Muscle layer of duodenum (tissue), 2 donors: ENCODE data around the gene OR7C1.
"Not testable (repeated sequence)": the region's sequence is repeated elsewhere in the genome, so short reads cannot be mapped to it uniquely, and the experiment has no call there.

Source experiments
- H3K27ac ChIP-seq: one replicate; pipeline ENCODE4 v1.7.0; 2013; ENCODE audit warnings: mild to moderate bottlenecking, low read length
- H3K27me3 ChIP-seq: one replicate; pipeline ENCODE4 v1.7.0; 2013; ENCODE audit warnings: low read depth, mild to moderate bottlenecking, control low read depth, low read length
- H3K36me3 ChIP-seq, 2 donors: one replicate each; pipeline ENCODE4 v1.7.0; 2013; ENCODE audit warnings: low read length in 2 of 2, control low read depth in 1 of 2, mild to moderate bottlenecking in 1 of 2; ENCODE audit not compliant: insufficient read depth in 2 of 2, control insufficient read depth in 1 of 2
- H3K4me1 ChIP-seq, 2 donors: one replicate each; pipeline ENCODE4 v1.7.0; 2013; ENCODE audit warnings: low read length in 2 of 2, mild to moderate bottlenecking in 2 of 2, control low read depth in 1 of 2, moderate library complexity in 1 of 2; ENCODE audit not compliant: insufficient read depth in 2 of 2, control insufficient read depth in 1 of 2
- H3K4me3 ChIP-seq, 2 donors: one replicate each; pipeline ENCODE4 v1.7.0; 2013; ENCODE audit warnings: low read length in 2 of 2, low read depth in 1 of 2, mild to moderate bottlenecking in 1 of 2
- H3K9me3 ChIP-seq, 2 donors: one replicate each; pipeline ENCODE4 v1.7.0; 2013; ENCODE audit warnings: low read length in 2 of 2, control low read depth in 1 of 2, mild to moderate bottlenecking in 1 of 2; ENCODE audit not compliant: control insufficient read depth in 1 of 2
- donor health status: healthy.

Gene OR7C1

DNA sequence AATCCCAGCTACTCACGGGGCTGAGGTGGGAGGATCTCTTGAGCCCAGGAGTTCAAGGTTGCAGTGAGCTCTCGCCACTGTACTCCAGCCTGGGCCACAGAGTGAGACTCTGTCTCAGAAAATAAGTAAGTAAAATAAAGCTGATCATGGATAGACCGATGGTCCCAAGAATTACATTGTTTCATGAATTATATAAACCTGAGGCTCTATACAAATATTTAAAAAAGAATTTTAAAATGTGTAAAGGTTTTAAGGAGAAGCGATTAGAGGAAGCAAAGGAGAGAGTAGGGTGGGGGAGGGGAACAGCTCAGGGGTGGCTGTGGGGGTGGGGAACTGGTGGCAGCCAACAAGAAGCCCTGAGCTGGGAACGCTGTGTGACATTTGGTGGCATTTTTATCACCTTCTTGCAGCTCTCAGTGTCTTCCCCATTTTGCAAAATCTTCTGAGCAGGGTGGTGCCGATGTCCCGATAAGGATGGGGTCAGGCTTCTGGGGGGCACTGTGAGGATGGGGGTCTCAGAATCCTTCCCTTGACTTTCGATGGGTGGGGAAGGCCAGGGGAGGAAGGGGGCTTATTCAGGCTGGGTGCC lies 51.5 kb downstream of the OR7C1 start:
- H3K36me3 ChIP-seq, H3K27me3 ChIP-seq, H3K9me3 ChIP-seq, H3K4me1 ChIP-seq, H3K4me3 ChIP-seq, H3K27ac ChIP-seq: not testable (repeated sequence)

DNA sequence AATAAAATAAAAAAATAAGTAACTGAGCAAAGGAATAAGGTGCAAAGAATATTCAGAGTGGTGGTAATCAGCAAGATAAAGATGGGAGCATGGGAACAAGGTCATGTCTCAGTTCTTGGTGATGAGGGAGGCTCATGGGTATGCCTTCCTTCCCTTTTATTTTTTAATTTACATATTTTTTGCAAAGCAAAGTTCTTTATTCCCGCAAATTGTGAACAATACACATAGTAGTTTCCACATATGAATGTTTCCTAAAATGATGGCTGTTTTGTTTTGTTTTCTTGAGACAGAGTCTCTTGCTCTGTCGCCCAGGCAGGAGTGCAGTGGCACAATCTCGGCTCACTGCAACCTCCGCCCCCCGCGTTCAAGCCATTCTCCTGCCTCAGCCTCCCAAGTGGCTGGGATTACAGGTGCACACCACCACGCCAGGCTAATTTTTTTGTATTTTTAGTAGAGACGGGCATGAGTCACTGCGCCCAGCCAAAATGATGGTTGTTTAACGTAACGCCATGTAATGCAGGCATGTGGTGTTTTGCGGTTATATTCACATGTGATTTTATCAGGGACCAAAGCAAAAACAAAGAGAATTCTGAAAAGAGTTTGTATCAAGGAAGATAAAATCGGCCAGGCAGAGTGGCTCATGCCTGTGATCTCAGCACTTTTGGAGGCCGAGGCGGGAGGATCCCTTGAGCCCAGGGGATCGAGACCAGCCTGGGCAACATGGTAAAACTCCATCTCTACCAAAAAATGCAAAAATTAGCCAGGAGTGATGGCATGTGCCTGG lies 52.2 kb downstream of the OR7C1 start:
- Histone ChIP-seq H3K36me3 (no peaks in the 10 kb centered on the region), H3K27me3 (no peaks in the 10 kb centered on the region), H3K9me3 (peaks cover 0 to 2% of the 10 kb centered on the region in 2 donors), H3K4me3 (no peak overlapping the region), H3K27ac (no peak overlapping the region), H3K4me1 (no peaks in the 10 kb centered on the region)

DNA sequence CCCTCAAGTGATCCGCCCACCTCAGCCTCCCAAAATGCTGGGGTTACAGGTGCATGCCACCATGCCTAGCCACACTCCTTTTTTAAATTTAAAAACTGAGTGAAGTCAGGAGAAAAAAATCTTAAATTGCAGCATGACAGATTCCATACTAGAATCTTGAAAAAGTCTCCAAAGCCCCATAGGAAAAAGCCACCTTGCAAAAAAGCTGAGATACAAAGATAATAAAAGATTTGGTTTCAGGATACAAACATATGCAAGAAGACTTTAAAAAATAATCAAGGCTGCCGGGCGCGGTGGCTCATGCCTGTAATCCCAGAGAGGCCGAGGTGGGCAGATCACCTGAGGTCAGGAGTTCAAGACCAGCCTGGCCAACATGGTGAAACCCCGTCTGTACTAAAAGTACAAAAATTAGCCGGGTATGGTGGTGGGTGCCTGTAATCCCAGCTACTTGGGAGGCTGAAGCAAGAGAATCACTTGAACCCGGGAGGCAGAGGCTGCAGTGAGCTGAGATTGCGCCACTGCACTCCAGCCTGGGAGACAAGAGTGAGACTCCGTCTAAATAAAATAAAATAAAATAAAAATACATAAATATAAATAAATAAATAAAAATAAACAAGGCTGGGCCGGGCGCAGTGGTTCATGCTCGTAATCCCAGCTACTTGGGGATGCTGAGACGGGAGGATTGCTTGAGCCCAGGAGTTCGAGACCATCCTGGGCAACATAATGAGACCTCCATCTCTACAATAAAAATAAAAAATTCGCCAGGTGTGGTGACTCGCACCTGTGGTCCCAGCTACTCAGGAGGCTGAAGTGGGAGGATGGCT lies 53.1 kb downstream of the OR7C1 start:
- not testable (repeated sequence) for H3K27ac ChIP-seq, H3K4me1 ChIP-seq, H3K4me3 ChIP-seq, H3K27me3 ChIP-seq, H3K9me3 ChIP-seq, H3K36me3 ChIP-seq

DNA sequence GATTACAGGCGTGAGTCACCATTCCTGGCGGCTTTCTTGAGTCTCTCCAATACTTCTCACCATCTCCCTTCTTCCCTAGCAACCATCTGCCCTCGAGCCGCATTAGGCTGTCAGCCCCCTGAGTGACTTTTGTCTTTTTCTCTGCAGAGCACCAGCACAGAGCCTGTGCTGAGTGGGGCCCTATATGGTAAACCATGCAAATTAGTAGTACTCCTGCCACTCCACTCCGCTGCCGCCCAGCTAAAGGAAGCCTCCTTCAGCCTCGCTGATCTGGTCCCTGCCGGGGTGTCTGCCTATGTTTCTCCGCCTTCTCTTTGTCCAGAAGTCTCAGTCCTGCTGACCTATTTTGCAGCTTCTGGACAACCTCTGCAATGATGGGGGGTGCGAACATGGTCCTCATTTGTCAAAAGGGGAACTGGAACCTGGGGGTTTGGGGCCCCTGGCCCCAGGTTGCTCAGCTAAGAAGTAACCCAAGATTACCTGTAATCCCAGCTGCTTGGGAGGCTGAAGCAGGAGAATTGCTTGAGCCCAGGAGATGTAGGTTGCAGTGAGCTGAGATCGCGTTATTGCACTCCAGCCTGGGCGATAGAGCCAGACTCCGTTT lies 54.3 kb downstream of the OR7C1 start:
- not testable (repeated sequence) for H3K4me1 ChIP-seq, H3K4me3 ChIP-seq, H3K27ac ChIP-seq, H3K9me3 ChIP-seq, H3K27me3 ChIP-seq, H3K36me3 ChIP-seq

DNA sequence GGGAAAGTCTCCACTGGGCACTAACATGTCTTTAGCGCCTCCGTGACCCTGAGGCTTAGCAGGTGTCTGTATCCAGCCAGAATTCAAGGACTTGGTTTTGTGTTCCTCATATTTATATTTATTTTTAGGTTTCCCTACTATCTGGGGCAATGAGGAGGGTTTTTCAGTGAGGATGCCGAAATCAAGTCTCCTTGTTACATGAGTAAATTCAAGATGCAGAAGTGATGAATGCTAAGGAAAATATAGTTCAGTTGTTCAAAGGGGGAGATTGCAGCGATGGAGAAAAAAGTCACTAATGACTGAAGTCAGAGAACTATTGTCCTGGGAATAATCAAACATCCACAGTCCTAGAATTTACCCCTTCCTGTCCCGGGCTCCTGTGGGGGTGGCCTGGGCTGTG lies 55.8 kb downstream of the OR7C1 start:
- H3K36me3 ChIP-seq = no peaks in the 10 kb centered on the region
- H3K27me3 ChIP-seq = no peaks in the 10 kb centered on the region
- H3K27ac ChIP-seq = no peak overlapping the region
- no peaks in the 10 kb centered on the region for H3K4me1 ChIP-seq
- no peak overlapping the region for H3K4me3 ChIP-seq
- H3K9me3 ChIP-seq = no peaks in the 10 kb centered on the region

DNA sequence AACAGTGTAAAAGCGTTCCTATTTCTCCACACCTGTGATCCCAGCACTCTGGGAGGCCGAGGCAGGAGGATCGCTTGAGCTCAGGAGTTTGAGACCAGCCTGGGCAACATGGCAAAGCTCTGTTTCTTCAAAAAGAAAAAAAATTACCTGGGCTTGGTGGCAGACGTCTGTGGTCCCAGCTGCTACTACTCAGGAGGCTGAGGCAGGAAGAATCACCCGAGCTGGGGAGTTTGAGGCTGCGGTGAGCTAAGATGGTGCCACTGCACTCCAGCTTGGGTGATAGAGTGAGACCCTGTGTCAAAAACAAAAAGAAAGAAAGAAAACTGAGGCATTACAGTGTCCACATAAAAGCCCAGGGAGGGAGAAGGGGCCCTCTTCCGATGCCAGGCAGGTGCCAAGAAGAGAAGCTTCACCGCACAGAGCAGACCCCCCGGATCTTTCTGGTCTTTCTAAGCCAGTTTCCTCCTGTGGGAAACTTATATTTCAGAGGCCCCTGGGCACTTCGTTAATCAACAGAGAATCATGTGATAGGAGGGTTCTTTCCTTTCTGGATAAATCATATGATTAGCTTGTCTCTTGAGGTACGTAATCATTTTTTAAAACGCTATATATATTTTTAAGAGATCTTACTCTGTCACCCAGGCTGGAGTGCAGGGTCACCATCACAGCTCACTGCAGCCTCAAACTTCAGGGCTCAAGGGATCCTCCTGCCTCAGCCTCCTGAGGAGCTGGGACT lies 56.7 kb downstream of the OR7C1 start, which contains the start of gene ADGRE2:
ADGRE2 (minus strand) TSS at position 451 of the 736 bp plus-strand sequence. CDS start 1,804 bp downstream, outside the sequence.
- H3K27ac ChIP-seq = not testable (repeated sequence)

DNA sequence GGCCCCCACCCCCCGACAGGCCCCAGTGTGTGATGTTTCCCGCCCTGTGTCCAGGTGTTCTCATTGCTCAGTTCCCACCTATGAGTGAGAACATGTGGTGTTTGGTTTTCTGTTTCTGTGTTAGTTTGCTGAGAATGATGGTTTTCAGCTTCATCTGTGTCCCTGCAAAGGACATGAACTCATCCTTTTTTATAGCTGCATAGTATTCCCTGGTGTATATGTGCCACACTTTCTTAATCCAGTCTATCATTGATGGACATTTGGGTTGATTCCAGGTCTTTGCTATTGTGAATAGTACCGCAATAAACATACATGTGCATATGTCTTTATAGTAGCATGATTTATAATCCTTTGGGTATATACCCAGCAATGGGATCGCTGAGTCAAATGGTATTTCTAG lies 57.3 kb downstream of the OR7C1 start:
- not testable (repeated sequence) for H3K27ac ChIP-seq, H3K36me3 ChIP-seq, H3K4me3 ChIP-seq, H3K27me3 ChIP-seq, H3K9me3 ChIP-seq, H3K4me1 ChIP-seq

More for the DNA sequence above, 56.7 kb downstream of the OR7C1 start, which contains the start of gene ADGRE2:
- not testable (repeated sequence) for H3K36me3 ChIP-seq, H3K9me3 ChIP-seq, H3K4me1 ChIP-seq, H3K27me3 ChIP-seq, H3K4me3 ChIP-seq

DNA sequence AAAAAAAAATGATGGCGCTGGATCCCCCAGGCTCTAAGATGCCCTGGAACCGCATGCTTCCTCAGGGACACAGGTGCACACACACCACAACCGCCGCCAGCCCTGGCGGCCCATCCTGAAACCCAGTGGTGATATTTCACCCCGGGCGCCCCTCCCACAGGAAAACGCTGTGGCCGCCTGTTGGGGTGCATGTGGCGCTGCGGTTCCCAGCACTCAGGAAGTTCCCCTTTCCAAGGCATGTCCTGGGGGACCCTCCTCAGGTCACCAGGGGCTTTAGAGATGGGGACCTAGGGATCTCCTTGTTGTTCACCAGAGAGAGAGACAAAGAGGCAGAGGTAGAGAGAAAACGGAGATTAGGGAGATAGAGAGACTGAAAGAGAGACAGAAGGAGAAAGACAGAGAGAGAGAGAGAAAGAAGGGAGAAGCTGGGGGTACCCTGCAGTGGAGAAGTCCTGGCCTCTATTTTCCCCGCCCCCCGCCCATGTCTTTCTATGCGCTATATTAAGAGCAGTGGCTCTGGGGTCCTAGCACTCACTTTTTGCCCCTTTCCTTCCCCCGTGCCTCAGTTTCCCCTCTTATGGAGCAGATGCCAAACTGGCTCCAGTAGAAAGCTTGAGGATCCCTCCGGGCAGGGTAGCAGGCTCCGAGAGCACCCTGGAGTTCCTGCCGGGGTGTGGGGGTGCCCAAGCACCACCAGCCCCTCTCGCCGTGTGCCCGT lies 59.0 kb downstream of the OR7C1 start:
- no peaks in the 10 kb centered on the region for H3K27me3 ChIP-seq
- no peaks in the 10 kb centered on the region for H3K9me3 ChIP-seq
- H3K4me1 ChIP-seq = no peaks in the 10 kb centered on the region
- H3K4me3 ChIP-seq = peak overlapping the region; percentile 18 to 39
- H3K36me3 ChIP-seq = no peaks in the 10 kb centered on the region
- no peak overlapping the region for H3K27ac ChIP-seq

DNA sequence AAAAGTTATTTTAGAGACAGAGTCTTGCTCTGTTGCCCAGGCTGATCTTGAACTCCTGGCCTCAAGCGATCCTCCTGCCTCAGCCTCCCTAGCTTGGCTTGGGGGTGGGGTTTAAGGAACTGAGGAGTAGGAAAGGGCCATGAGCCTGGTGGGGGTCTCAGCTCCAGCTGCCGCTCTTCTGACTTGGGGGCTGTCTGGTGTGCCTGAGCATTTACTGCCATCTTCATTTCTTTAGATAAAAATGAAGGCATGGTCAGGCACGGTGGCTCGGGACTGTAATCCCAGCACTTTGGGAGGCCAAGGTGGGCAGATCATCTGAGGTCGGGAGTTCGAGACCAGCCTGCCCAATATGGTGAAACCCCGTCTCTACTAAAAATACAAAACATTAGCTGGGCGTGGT lies 59.7 kb downstream of the OR7C1 start:
- H3K4me1 ChIP-seq, H3K4me3 ChIP-seq, H3K27ac ChIP-seq, H3K9me3 ChIP-seq, H3K27me3 ChIP-seq, H3K36me3 ChIP-seq: not testable (repeated sequence)

DNA sequence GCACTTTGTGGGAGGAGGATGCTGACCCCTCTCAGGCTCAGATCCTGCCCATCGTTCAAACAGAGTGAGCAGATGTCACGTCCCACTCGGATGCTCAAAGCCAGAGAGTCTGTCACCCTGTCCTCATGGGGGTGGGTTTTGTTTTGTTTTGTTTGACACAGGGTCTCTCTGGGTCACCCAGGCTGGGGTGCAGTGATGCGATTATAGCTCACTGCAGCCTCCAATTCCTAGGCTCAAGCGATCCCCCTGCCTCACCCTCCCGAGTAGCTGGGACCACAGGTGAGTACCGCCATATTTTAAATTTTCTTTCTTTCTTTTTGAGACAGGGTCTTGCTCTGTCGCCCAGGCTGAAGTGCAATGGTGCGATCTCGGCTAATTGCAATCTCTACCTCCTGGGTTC lies 60.6 kb downstream of the OR7C1 start:
- Histone ChIP-seq H3K36me3 (no peaks in the 10 kb centered on the region), H3K27me3 (no peaks in the 10 kb centered on the region), H3K9me3 (no peaks in the 10 kb centered on the region), H3K4me1 (no peaks in the 10 kb centered on the region), H3K4me3 (no peak overlapping the region), H3K27ac (no peak overlapping the region)
